Measurements from ENCODE around the gene DUSP23. TPM values are rescaled to one million over a fixed set of nuclear protein-coding genes. Genes with fewer than 3 reads are reported as not detected.

DUSP23 gene
- total RNA-seq, 2 donors from 2014 or later = 11.5 to 14.2 TPM

DNA sequence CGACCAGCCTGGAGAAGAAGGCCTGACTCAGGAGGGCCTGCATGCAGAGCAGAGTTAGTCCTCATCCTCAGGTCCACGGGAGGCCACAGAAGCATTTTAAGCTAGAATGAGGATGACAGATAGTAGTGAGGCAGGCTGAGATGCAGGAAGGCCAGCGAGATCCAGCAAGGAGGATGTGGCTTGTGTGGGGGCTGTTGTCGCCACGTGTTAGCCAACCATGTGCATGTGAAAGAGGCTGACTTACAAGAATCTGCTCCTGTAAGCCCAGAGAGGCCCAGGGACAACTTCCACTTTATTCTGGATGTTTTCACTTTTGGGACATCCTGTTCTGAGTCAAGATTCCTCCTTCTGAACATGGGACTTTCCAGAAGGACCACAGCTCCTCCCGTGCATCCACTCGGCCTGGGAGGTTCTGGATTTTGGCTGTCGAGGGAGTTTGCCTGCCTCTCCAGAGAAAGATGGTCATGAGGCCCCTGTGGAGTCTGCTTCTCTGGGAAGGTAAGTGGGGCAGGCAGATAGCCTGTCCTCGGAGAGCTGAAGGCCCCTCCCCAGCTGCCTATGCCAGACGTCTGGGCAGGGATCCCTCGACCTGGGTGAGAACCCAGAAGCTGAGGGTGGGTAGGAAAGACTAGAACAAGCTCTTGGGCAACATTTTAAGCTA, 45.8 kb downstream of the DUSP23 start, which contains the start of gene SLAMF8:
Gene SLAMF8 (plus strand): TSS at position 433 of the 661 bp plus-strand sequence. CDS start 26 bp downstream, at position 459.
- ATAC-seq (replicated peaks in 1 of 2) (peak; percentile 89 to 90), DNase-seq (peak; percentile 71 to 77)
- H3K27ac Mint-ChIP-seq = peak within 1 kb of the TSS; percentile 18
- peaks cover 59% of the 10 kb centered on the region for H3K4me1 Mint-ChIP-seq (ENCODE audit: low read depth)
- H3K4me3 Mint-ChIP-seq = peak within 1 kb of the TSS; percentile 19 to 68
- peaks cover 0 to 1% of the 10 kb centered on the region in 2 donors for H3K36me3 Mint-ChIP-seq (ENCODE audit: insufficient read depth in 2 of 2)
- no peaks in the 10 kb centered on the region for H3K9me3 Mint-ChIP-seq
- H3K27me3 Mint-ChIP-seq (ENCODE audit: low read depth) = no peaks in the 10 kb centered on the region

DNA sequence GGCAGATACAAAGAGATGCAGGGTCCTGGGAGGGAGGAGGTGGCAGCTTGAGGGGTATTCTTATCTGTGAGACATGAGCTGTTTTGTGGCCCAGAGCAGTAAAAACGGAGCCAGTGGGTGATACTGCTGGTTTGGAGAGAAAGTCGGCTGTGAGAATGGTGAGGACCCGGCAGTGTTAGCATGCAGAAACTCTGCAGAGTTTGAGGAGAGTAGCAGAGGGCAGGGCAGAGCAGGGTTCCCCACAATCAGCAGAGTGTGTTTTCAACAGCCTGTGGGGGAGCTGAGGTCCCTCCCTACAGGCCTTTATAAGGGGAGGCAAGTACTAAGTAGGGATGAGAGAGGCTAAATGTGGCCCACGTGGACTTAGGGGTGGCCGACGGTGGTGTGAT, 46.3 kb downstream of the DUSP23 start:
- peaks cover 59% of the 10 kb centered on the region for H3K4me1 Mint-ChIP-seq (ENCODE audit: low read depth)
- H3K36me3 Mint-ChIP-seq (ENCODE audit: insufficient read depth in 2 of 2) = peaks cover 0 to 1% of the 10 kb centered on the region in 2 donors
- peak overlapping the region; percentile 18 for H3K27ac Mint-ChIP-seq
- H3K27me3 Mint-ChIP-seq (ENCODE audit: low read depth) = no peaks in the 10 kb centered on the region
- peak; percentile 5 to 8 for ATAC-seq (replicated peaks in 1 of 2)
- no peak for DNase-seq
- peak overlapping the region; percentile 14 to 68 for H3K4me3 Mint-ChIP-seq
- no peaks in the 10 kb centered on the region for H3K9me3 Mint-ChIP-seq

DNA sequence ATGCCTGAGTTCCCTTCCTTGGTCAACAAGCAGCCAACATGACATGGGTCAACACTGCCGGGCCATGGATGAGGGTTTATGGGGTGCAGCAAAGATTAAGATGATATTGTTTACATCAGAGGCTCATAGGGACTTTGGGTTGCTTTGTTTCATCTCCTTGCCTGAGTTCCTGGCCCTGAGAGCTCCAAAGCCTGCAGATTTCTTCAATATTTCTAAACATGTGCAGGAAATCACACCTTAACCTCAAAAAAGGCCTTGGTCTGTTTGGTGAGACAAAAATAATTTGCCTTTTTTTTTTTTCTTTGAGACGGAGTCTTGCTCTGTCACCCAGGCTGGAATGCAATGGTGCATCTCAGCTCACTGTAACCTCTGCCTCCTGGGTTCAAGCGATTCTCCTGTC, 46.8 kb downstream of the DUSP23 start:
- Mint-ChIP-seq H3K4me1 (ENCODE audit: low read depth) (peaks cover 59% of the 10 kb centered on the region), H3K9me3 (no peaks in the 10 kb centered on the region), H3K27me3 (ENCODE audit: low read depth) (no peaks in the 10 kb centered on the region), H3K27ac (no peak overlapping the region), H3K36me3 (ENCODE audit: insufficient read depth in 2 of 2) (peaks cover 0 to 1% of the 10 kb centered on the region in 2 donors), H3K4me3 (peak overlapping the region in 1 of 2 donors; percentile 12)
- ATAC-seq (replicated peaks in 1 of 2) = no peak
- DNase-seq = no peak

GRCh38 chr1:159828176-159828575, 47.4 kb downstream of the DUSP23 start:
- Mint-ChIP-seq H3K27me3 (ENCODE audit: low read depth) (no peaks in the 10 kb centered on the region), H3K36me3 (ENCODE audit: insufficient read depth in 2 of 2) (peaks cover 0 to 1% of the 10 kb centered on the region in 2 donors), H3K27ac (no peak overlapping the region), H3K4me1 (ENCODE audit: low read depth) (peaks cover 59% of the 10 kb centered on the region), H3K9me3 (no peaks in the 10 kb centered on the region), H3K4me3 (no peak overlapping the region)
- DNase-seq (no peak), ATAC-seq (replicated peaks in 1 of 2) (no peak)

- H3K4me1 Mint-ChIP-seq (ENCODE audit: low read depth) = peaks cover 59% of the 10 kb centered on the region
- no peaks in the 10 kb centered on the region for H3K9me3 Mint-ChIP-seq
- peak overlapping the region in 1 of 2 donors; percentile 6 for H3K4me3 Mint-ChIP-seq
- DNase-seq (no peak), ATAC-seq (replicated peaks in 1 of 2) (peak in 1 of 2 donors; percentile 10)
- H3K36me3 Mint-ChIP-seq (ENCODE audit: insufficient read depth in 2 of 2) = peaks cover 0 to 1% of the 10 kb centered on the region in 2 donors
- H3K27me3 Mint-ChIP-seq (ENCODE audit: low read depth) = no peaks in the 10 kb centered on the region
- H3K27ac Mint-ChIP-seq = no peak overlapping the region
Measured at GRCh38 chr1:159828581-159829272, 48.0 kb downstream of the DUSP23 start.

- no peak for DNase-seq
- no peak for ATAC-seq (replicated peaks in 1 of 2)
- Mint-ChIP-seq H3K4me3 (no peak overlapping the region), H3K36me3 (ENCODE audit: insufficient read depth in 2 of 2) (peaks cover 0 to 1% of the 10 kb centered on the region in 2 donors), H3K9me3 (no peaks in the 10 kb centered on the region), H3K27me3 (ENCODE audit: low read depth) (no peaks in the 10 kb centered on the region), H3K4me1 (ENCODE audit: low read depth) (peaks cover 59% of the 10 kb centered on the region), H3K27ac (no peak overlapping the region)
Measured at GRCh38 chr1:159829273-159829634, 48.5 kb downstream of the DUSP23 start.

DNA sequence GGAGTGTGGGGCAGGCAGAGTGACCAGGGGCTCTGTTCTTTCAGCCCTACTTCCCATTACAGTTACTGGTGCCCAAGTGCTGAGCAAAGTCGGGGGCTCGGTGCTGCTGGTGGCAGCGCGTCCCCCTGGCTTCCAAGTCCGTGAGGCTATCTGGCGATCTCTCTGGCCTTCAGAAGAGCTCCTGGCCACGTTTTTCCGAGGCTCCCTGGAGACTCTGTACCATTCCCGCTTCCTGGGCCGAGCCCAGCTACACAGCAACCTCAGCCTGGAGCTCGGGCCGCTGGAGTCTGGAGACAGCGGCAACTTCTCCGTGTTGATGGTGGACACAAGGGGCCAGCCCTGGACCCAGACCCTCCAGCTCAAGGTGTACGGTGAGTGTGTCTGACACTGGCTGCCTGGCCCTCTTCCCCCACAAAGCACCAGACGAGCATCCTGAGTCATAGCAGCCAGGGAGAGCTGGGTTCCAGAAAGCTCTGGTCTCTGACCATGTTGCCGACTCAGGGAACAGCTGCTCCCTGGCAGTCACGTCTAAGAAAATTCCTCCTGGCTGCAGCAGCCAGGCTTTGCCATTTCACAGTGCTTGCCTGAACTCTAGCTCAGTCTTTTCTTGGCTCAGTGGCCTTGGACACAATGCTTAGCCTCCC, 49.2 kb downstream of the DUSP23 start:
- Mint-ChIP-seq H3K27me3 (ENCODE audit: low read depth) (no peaks in the 10 kb centered on the region), H3K36me3 (ENCODE audit: insufficient read depth in 2 of 2) (peaks cover 0 to 1% of the 10 kb centered on the region in 2 donors), H3K27ac (no peak overlapping the region)

DNA sequence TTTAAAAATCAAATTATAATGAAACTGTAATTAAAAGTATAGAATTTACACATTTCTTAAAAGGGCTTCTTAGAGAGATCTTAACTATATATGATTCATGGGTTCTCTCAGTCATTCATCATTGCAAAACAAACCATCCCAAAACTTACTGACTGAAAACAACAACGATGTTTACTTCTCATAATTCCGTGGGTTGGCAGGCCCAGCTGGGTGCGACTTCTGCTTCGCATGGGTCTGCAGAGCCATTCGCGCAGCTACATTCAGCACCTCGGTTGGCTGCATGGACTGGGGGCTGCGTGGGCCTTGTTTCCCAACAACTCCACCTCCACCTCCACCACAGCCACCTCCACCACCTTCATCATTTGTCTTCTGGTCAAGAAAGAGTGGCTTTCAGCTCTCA, 50.0 kb downstream of the DUSP23 start:
- peaks cover 47% of the 10 kb centered on the region for H3K4me1 Mint-ChIP-seq (ENCODE audit: low read depth)
- H3K9me3 Mint-ChIP-seq = no peaks in the 10 kb centered on the region
- no peak overlapping the region for H3K4me3 Mint-ChIP-seq
- peaks cover 0 to 1% of the 10 kb centered on the region in 2 donors for H3K36me3 Mint-ChIP-seq (ENCODE audit: insufficient read depth in 2 of 2)
- H3K27ac Mint-ChIP-seq = no peak overlapping the region
- no peak for ATAC-seq (replicated peaks in 1 of 2)
- no peak for DNase-seq
- H3K27me3 Mint-ChIP-seq (ENCODE audit: low read depth) = no peaks in the 10 kb centered on the region

More for the DNA sequence above, 49.2 kb downstream of the DUSP23 start:
- DNase-seq = no peak
- Mint-ChIP-seq H3K4me3 (no peak overlapping the region), H3K4me1 (ENCODE audit: low read depth) (peaks cover 54% of the 10 kb centered on the region), H3K9me3 (no peaks in the 10 kb centered on the region)
- no peak for ATAC-seq (replicated peaks in 1 of 2)

DNA sequence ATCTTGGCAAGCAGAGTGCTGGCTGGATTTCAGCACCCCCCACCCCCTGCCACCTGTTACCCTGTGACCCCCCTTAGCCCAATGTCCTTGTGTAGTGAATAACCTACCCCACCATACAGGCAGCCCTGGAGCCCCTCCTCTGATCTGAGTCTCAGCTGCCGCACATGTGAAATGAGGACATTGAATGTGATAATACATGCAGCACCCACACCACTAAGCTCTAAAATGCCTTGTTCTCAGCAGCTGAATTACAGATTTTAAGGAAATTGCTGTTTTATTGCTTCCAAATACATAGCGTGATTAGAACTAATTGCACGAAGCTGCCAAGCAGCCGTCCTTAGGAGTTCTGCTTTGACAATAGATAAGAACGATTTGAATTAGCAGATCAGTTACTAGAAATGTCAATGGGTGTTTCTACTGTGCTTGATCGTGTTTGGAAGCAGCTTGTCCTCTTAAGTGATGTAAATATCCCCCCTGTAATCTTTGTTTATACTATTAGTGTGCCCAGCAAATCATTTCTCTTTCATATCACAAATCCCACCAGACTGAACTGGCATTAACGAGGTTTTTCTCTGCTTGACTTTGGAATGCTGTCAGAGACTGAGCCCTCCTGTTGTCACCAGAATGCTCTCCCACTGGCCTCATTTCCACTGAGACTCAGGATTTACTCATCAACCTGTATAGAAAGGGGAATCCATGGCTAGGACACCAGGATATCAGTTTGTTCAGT, 50.8 kb downstream of the DUSP23 start:
- no peak overlapping the region for H3K4me3 Mint-ChIP-seq
- no peak for ATAC-seq (replicated peaks in 1 of 2)
- H3K36me3 Mint-ChIP-seq (ENCODE audit: insufficient read depth in 2 of 2) = no peaks in the 10 kb centered on the region
- H3K27ac Mint-ChIP-seq = no peak overlapping the region
- no peaks in the 10 kb centered on the region for H3K9me3 Mint-ChIP-seq
- H3K27me3 Mint-ChIP-seq (ENCODE audit: low read depth) = no peaks in the 10 kb centered on the region
- peaks cover 38% of the 10 kb centered on the region for H3K4me1 Mint-ChIP-seq (ENCODE audit: low read depth)
- no peak for DNase-seq

Other genes starting within 250 kb of the DUSP23 start
- gene OR10J5, start 245.0 kb upstream of the DUSP23 start, total RNA-seq = not detected
- not detected for gene APCS, start 193.1 kb upstream of the DUSP23 start, total RNA-seq
- not detected for gene CRP, start 66.4 kb upstream of the DUSP23 start, total RNA-seq
- under 1 TPM in 1 of 2 donors, not detected in 1; 0.16 TPM for gene FCRL6, start 21.4 kb downstream of the DUSP23 start, total RNA-seq
- gene SLAMF8, start 45.9 kb downstream of the DUSP23 start, total RNA-seq = under 1 TPM; 0.31 to 0.53 TPM
- gene VSIG8, start 81.7 kb downstream of the DUSP23 start, total RNA-seq = not detected
- 1 to 10 TPM; 2.0 to 2.8 TPM for gene CFAP45, start 119.2 kb downstream of the DUSP23 start, total RNA-seq
- 100 to 1,000 TPM; 378 to 431 TPM for gene TAGLN2, start 144.5 kb downstream of the DUSP23 start, total RNA-seq
- gene IGSF9, start 164.7 kb downstream of the DUSP23 start, total RNA-seq = under 1 TPM; 0.12 TPM
- gene SLAMF9, start 173.3 kb downstream of the DUSP23 start, total RNA-seq = not detected

Measured in activated T-cell treated with anti-CD3 and anti-CD28 coated beads, Interleukin-2, amount 50 U/mL, for 72 hours (primary cell).